Endothelial cell (in vitro differentiated cells): ENCODE data around the gene NCKAP1. TPM values are rescaled to one million over a fixed set of nuclear protein-coding genes. Genes with fewer than 3 reads are reported as not detected.

Source experiments
- DNase-seq: peaks from one replicate; pipeline ENCODE4 v3.0.0; 2021; ENCODE audit warnings: low spot score
- H3K27ac Mint-ChIP-seq: one replicate; pipeline ENCODE4 v1.8.0; 2021; ENCODE audit warnings: mixed read lengths, inconsistent platforms; ENCODE audit not compliant: unreplicated experiment
- H3K27me3 Mint-ChIP-seq: one replicate; pipeline ENCODE4 v1.8.0; 2021; ENCODE audit warnings: mild to moderate bottlenecking, moderate library complexity, mixed read lengths, inconsistent platforms; ENCODE audit not compliant: unreplicated experiment
- H3K36me3 Mint-ChIP-seq: one replicate; pipeline ENCODE4 v1.8.0; 2021; ENCODE audit warnings: mild to moderate bottlenecking, low read depth, mixed read lengths, inconsistent platforms; ENCODE audit not compliant: unreplicated experiment
- H3K4me1 Mint-ChIP-seq: one replicate; pipeline ENCODE4 v1.8.0; 2021; ENCODE audit warnings: mild to moderate bottlenecking, mixed read lengths, inconsistent platforms; ENCODE audit not compliant: unreplicated experiment
- H3K4me3 Mint-ChIP-seq: one replicate; pipeline ENCODE4 v1.8.0; 2021; ENCODE audit warnings: mild to moderate bottlenecking, mixed read lengths, inconsistent platforms; ENCODE audit not compliant: unreplicated experiment
- H3K9me3 Mint-ChIP-seq: one replicate; pipeline ENCODE4 v1.8.0; 2021; ENCODE audit warnings: mixed read lengths, inconsistent platforms; ENCODE audit not compliant: unreplicated experiment
- total RNA-seq: library from RNA; stranded (reverse); fragmentation: NEBNext Ultra II Directional; extraction: Animal tissue kit (Norgen Biotek cat#: 25700); gene quantifications from one replicate; pipeline ENCODE4 v1.2.1, GENCODE V29; 2021; ENCODE audit not compliant: unreplicated experiment
- TF ChIP-seq, protein P1 (sequence below): fragments of 200-600 bp; sonication (generic); IDR thresholded peaks from one replicate; pipeline ENCODE4 v1.5.0; 2021; ENCODE audit warnings: antibody characterized with exemption; ENCODE audit not compliant: unreplicated experiment

NCKAP1 gene
- total RNA-seq, 1 donor from 2014 or later: 171 TPM

- H3K4me1 Mint-ChIP-seq: peaks cover 36% of the 10 kb centered on the region
- H3K27me3 Mint-ChIP-seq: peaks cover 5% of the 10 kb centered on the region
- H3K36me3 Mint-ChIP-seq: peaks cover 24% of the 10 kb centered on the region
- no peaks in the 10 kb centered on the region for H3K9me3 Mint-ChIP-seq
- no peak for DNase-seq
- no peak overlapping the region for H3K27ac Mint-ChIP-seq
- TF ChIP-seq, protein P1, sequence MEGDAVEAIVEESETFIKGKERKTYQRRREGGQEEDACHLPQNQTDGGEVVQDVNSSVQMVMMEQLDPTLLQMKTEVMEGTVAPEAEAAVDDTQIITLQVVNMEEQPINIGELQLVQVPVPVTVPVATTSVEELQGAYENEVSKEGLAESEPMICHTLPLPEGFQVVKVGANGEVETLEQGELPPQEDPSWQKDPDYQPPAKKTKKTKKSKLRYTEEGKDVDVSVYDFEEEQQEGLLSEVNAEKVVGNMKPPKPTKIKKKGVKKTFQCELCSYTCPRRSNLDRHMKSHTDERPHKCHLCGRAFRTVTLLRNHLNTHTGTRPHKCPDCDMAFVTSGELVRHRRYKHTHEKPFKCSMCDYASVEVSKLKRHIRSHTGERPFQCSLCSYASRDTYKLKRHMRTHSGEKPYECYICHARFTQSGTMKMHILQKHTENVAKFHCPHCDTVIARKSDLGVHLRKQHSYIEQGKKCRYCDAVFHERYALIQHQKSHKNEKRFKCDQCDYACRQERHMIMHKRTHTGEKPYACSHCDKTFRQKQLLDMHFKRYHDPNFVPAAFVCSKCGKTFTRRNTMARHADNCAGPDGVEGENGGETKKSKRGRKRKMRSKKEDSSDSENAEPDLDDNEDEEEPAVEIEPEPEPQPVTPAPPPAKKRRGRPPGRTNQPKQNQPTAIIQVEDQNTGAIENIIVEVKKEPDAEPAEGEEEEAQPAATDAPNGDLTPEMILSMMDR: no peak
- no peak overlapping the region for H3K4me3 Mint-ChIP-seq
These were observed 177.4 kb downstream of the NCKAP1 start for GRCh38 chr2:182860858-182861257.

Other genes with a start within 250 kb of the NCKAP1 start
- gene FRZB, start 171.8 kb downstream of the NCKAP1 start, total RNA-seq: 90.8 TPM
- 2.4 TPM for gene DUSP19, start 40.3 kb upstream of the NCKAP1 start, total RNA-seq
- gene NUP35, start 86.0 kb upstream of the NCKAP1 start, total RNA-seq: 11.8 TPM